HCT116 (cell line): Measurements from ENCODE around the gene HPCAL1. TPM values are rescaled to one million over a fixed set of nuclear protein-coding genes. Genes with fewer than 3 reads are reported as not detected.

Experiments
- ATAC-seq: fragments of 200-7000 bp; cut with Tn5 transposase; 2 replicates; pipeline ENCODE4 v1.9.1; 2020; ENCODE audit warnings: mild to moderate bottlenecking, moderate library complexity
- BruUV-seq: library from RNA; stranded (reverse); fragments of 400-500 nt; replicated peaks from 2 replicates; lab custom pipeline; 2021; lab: Mats Ljungman, UMichigan
- CTCF ChIA-PET: fragments of 300-600 bp; sonication (Branson Sonifier 250); formaldehyde crosslinking; loops from one replicate; lab custom pipeline; 2021; ENCODE audit warnings: antibody characterized with exemption; lab: Charles Lee
- POLR2A ChIA-PET: fragments of 300-600, 350-600 bp; sonication (Branson Sonifier 250); formaldehyde crosslinking; loops from one replicate; lab custom pipeline; 2021; ENCODE audit warnings: antibody characterized with exemption; lab: Charles Lee
- RAD21 ChIA-PET, 2 experiments: fragments of 300-600 bp; sonication (Branson Sonifier 250); formaldehyde crosslinking; loops; one replicate each; lab custom pipeline; 2023; ENCODE audit warnings: low total read pairs in 2 of 2; ENCODE audit not compliant: uncharacterized antibody in 2 of 2, unreplicated experiment in 2 of 2, low non-redundant PET in 1 of 2; lab: Charles Lee
- DNase-seq: peaks from one replicate; pipeline ENCODE4 v3.0.0-alpha.2; 2010; ENCODE audit warnings: low read depth, low spot score
- H2AFZ ChIP-seq: fragments of 200-600 bp; shearing (Covaris generic), sonication (generic); 2 replicates; pipeline ENCODE4 v1.6.1; 2017; ENCODE audit warnings: low read depth, mixed run types, mixed read lengths, antibody characterized with exemption, low read length; ENCODE audit not compliant: poor library complexity, severe bottlenecking
- H3K27ac ChIP-seq: 2 replicates; pipeline ENCODE4 v1.5.1; 2012; ENCODE audit warnings: low read depth, low read length
- H3K27me3 ChIP-seq: fragments of 200-600 bp; sonication (generic); 2 replicates; pipeline ENCODE4 v1.6.1; 2016; ENCODE audit warnings: mixed run types, low read length, mixed read lengths; ENCODE audit not compliant: insufficient read depth
- H3K36me3 ChIP-seq, 2 experiments: fragments of 200-500 bp in 1 of 2; fragments of 200-600 bp in 1 of 2; sonication (Bioruptor generic) in 1 of 2; sonication (generic) in 1 of 2; 2 replicates each; pipeline versions ENCODE4 v1.5.1 to v1.6.1; 2014 to 2016; ENCODE audit warnings: low read length in 2 of 2, inconsistent platforms in 1 of 2, mixed read lengths in 1 of 2, mixed run types in 1 of 2; ENCODE audit not compliant: insufficient read depth in 2 of 2, control insufficient read depth in 1 of 2
- H3K4me1 ChIP-seq, 2 experiments: fragments of 200-600 bp in 1 of 2; sonication (generic) in 1 of 2; 2 replicates each; pipeline versions ENCODE4 v1.5.1 to v1.6.1; 2012 to 2017; ENCODE audit warnings: low read length in 2 of 2, inconsistent platforms in 1 of 2, mild to moderate bottlenecking in 1 of 2, mixed read lengths in 1 of 2, mixed run types in 1 of 2, moderate library complexity in 1 of 2; ENCODE audit not compliant: insufficient read depth in 2 of 2, control insufficient read depth in 1 of 2
- H3K4me2 ChIP-seq: fragments of 200-600 bp; sonication (generic); 2 replicates; pipeline ENCODE4 v1.6.1; 2017; ENCODE audit warnings: mixed run types, low read length, mixed read lengths
- H3K4me3 ChIP-seq, 2 experiments: fragments of 200-600 bp in 1 of 2; sonication (generic) in 1 of 2; replicated peaks in 1 of 2; 2 replicates each; pipeline ENCODE4 v1.5.1; 2011 to 2016; ENCODE audit warnings: low read length in 2 of 2, control low read depth in 1 of 2, low read depth in 1 of 2, mild to moderate bottlenecking in 1 of 2, mixed read lengths in 1 of 2, mixed run types in 1 of 2
- H3K79me2 ChIP-seq: fragments of 200-600 bp; sonication (generic); 2 replicates; pipeline ENCODE4 v1.6.1; 2017; ENCODE audit warnings: mild to moderate bottlenecking, mixed run types, low read length, moderate library complexity, mixed read lengths; ENCODE audit not compliant: insufficient read depth
- H3K9ac ChIP-seq: fragments of 200-600 bp; sonication (generic); 2 replicates; pipeline ENCODE4 v1.6.1; 2016; ENCODE audit warnings: low read length, mixed read lengths
- H3K9me2 ChIP-seq: fragments of 200-600 bp; sonication (generic), shearing (Covaris generic); 2 replicates; pipeline ENCODE4 v1.6.1; 2017; ENCODE audit warnings: mixed run types, mild to moderate bottlenecking, moderate library complexity; ENCODE audit not compliant: insufficient read depth
- H3K9me3 ChIP-seq, 2 experiments: fragments of 200-500 bp in 1 of 2; fragments of 200-600 bp in 1 of 2; sonication (Bioruptor generic) in 1 of 2; sonication (generic) in 1 of 2; 2 replicates each; pipeline ENCODE4 v1.6.1; 2014 to 2017; ENCODE audit warnings: low read length in 2 of 2, mixed read lengths in 2 of 2, inconsistent platforms in 1 of 2, low read depth in 1 of 2, mild to moderate bottlenecking in 1 of 2, mixed run types in 1 of 2, moderate library complexity in 1 of 2; ENCODE audit not compliant: control insufficient read depth in 1 of 2, insufficient read depth in 1 of 2
- H4K20me1 ChIP-seq: fragments of 200-600 bp; sonication (generic), shearing (Covaris generic); 2 replicates; pipeline ENCODE4 v1.6.1; 2017; ENCODE audit warnings: mixed run types, mild to moderate bottlenecking, moderate library complexity; ENCODE audit not compliant: insufficient read depth
- ATF3 ChIP-seq: IDR thresholded peaks from 2 replicates; pipeline ENCODE4 v1.6.1; 2012
- CBX3 ChIP-seq: IDR thresholded peaks from 2 replicates; pipeline ENCODE4 v1.6.1; 2012; ENCODE audit warnings: low read depth
- FOSL1 ChIP-seq: IDR thresholded peaks from 2 replicates; pipeline ENCODE4 v1.6.1; 2012; ENCODE audit warnings: low read depth
- JUND ChIP-seq: IDR thresholded peaks from 2 replicates; pipeline ENCODE4 v1.6.1; 2012
- MAX ChIP-seq: IDR thresholded peaks from 2 replicates; pipeline ENCODE4 v1.6.1; 2012
- RAD21 ChIP-seq: IDR thresholded peaks from 2 replicates; pipeline ENCODE4 v1.6.1; 2012; ENCODE audit warnings: low read depth, mild to moderate bottlenecking
- REST ChIP-seq: IDR thresholded peaks from 2 replicates; pipeline ENCODE4 v1.6.1; 2012; ENCODE audit warnings: low read depth
- SIN3A ChIP-seq: IDR thresholded peaks from 2 replicates; pipeline ENCODE4 v1.6.1; 2012; ENCODE audit warnings: low read depth
- SRF ChIP-seq: IDR thresholded peaks from 2 replicates; pipeline ENCODE4 v1.6.1; 2012; ENCODE audit warnings: low read depth
- ZNF274 ChIP-seq: fragments of 200-500 bp; sonication (Bioruptor generic); IDR thresholded peaks from 2 replicates; pipeline ENCODE4 v1.6.1; 2014; ENCODE audit warnings: mild to moderate bottlenecking, low read depth, low read length, inconsistent platforms
- intact Hi-C: fragments of 100-400 bp; cut with micrococcal nuclease; formaldehyde crosslinking; loops from 2 replicates; pipeline ENCODE4 v1.10.0; 2022
- total RNA-seq: library from RNA; stranded (reverse); gene quantifications from one replicate; pipeline ENCODE4 v1.2.1, GENCODE V29; 2021; ENCODE audit not compliant: unreplicated experiment

HPCAL1 gene
- total RNA-seq, 1 experiment from 2014 or later, result 111 TPM

GRCh38 chr2:10352972-10353371 is 50.3 kb downstream of the HPCAL1 start:
- H3K9ac ChIP-seq, result no peak overlapping the region
- no peak for DNase-seq
- no peak for ATAC-seq
- ChIA-PET CTCF (no interaction called here), RAD21 (no interaction called here), POLR2A (no interaction called here)
- no peaks in the 10 kb centered on the region for H3K27me3 ChIP-seq
- H3K9me2 ChIP-seq, result no peaks in the 10 kb centered on the region
- peaks cover 82% of the 10 kb centered on the region for H3K79me2 ChIP-seq
- BruUV-seq, result no TSS peak
- intact Hi-C loops, result no loop called here
- H3K9me3 ChIP-seq, result no peaks in the 10 kb centered on the region
- TF ChIP-seq JUND (no peak), ZNF274 (no peak), SIN3A (no peak), RAD21 (no peak), REST (no peak), ATF3 (no peak), MAX (no peak), FOSL1 (no peak), CBX3 (no peak), SRF (no peak)
- H2AFZ ChIP-seq, result no peak overlapping the region
- H4K20me1 ChIP-seq, result peaks cover 8% of the 10 kb centered on the region; the same call in 1 of the 2 replicates
- H3K27ac ChIP-seq, result no peak overlapping the region
- H3K4me2 ChIP-seq, result no peak overlapping the region
- no peaks in the 10 kb centered on the region for H3K36me3 ChIP-seq
- H3K4me3 ChIP-seq, result no peak overlapping the region
- H3K4me1 ChIP-seq, result peaks cover 9 to 12% of the 10 kb centered on the region in 2 experiments
